Activated T-helper 1 cell treated with Interleukin-2 at 50 U/mL for 16 hours (primary cell): ENCODE measurements around the gene RPL28.

Source experiments
- DNase-seq: peaks from one replicate; pipeline ENCODE4 v3.0.0-alpha.2; 2020; ENCODE audit warnings: low read depth

RPL28 gene

DNA sequence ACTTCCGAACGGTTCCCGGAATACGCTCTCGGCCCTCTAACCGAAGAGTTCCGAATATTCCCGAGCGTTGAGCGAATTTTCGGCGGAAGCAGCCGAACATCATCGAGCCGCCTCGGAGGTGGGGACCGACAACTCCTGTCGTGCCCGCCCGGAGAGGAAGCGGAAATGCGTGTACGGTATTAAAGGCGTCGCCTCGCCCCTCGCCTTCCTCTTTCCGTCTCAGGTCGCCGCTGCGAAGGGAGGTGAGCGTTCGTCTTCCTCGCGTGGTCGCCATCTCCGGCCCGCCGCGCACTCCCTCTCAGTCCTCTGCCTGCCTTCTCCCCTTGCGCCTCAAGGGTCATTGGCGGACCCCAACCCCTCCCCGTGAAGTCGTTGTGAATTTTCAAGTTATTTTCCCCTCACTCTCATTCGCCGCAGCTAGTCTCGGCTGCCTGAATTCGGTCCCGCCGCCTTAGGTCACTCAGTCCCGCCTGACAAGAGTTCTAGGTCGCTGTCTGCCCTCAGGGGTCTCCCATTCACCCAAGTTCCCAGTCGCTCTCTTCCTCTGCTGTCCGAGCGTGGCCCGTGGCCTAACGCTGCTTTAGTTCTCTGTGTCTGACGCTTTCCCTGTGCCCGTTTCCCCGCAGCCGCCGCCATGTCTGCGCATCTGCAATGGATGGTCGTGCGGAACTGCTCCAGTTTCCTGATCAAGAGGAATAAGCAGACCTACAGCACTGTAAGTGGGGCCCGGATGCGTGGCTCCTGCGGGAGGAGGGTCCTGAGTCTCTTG lies at the start of gene RPL28:
TSS of gene RPL28 (plus strand) at position 209 of the 769 bp plus-strand sequence. CDS start at position 635, 426 bp downstream.
- peak; percentile 95 for DNase-seq

DNA sequence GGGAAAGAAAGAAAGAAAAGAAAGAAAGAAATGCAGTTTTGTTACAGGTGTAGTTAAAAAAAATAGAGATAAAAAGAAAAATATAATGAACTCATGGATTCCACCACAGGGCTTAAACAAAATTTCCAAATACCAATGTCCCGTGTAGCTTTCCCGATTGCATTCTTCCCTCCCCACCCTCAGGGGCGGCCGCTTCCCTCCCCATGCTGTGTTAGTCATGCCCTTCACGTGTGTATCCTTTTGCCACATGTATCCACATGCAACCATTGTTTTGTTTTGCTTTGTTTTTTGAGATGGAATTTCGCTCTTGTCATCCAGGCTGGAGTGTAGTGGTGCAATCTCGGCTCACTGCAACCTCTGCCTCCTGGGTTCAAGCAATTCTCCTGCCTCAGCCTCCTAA lies 49.6 kb upstream of the RPL28 start:
- no peak for DNase-seq

DNA sequence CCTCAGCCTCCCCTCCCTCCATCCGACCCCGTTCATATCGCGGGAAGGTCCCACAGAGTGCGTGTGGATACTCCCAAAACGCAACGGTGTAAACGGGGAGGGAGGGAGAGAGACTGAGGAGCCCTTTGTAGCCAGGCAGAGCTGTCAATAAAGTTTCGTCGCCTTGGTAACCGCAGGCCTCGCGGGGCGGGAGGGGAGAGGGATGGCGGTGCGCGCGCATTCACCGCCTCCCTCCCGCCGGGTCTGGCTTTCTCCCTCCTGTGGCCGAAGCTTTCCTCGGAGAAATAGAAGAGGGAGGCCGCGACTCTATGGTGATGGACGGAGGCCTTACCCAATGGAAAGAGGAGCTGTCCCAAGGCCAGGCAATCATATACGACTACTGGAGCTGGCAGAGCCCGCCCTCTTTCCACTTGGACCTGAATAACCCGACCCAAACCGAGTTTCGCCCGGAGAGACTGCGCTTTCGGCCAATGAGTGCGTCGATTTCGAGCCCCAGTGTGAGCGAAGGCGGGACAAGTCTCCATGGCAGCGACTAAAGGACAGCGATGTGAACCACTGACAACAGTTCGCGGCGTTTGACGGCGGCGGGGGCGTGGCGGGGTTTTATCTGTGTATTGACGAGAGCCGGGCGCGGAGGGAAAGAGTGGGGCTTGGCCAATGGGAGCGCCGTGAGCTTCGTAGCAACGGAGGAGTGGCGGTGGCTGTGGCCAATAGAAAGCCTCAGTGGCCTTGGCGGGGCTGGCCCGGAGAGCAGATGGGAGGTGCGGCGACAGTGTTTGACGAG lies 46.4 kb upstream of the RPL28 start, which contains the start of gene KMT5C:
TSS of gene KMT5C (plus strand) at position 772 of the 784 bp plus-strand sequence. CDS start 2,061 bp downstream, outside the sequence.
- peak; percentile 100 for DNase-seq

GRCh38 chr19:55339889-55340783 lies 45.6 kb upstream of the RPL28 start:
- DNase-seq: no peak

DNA sequence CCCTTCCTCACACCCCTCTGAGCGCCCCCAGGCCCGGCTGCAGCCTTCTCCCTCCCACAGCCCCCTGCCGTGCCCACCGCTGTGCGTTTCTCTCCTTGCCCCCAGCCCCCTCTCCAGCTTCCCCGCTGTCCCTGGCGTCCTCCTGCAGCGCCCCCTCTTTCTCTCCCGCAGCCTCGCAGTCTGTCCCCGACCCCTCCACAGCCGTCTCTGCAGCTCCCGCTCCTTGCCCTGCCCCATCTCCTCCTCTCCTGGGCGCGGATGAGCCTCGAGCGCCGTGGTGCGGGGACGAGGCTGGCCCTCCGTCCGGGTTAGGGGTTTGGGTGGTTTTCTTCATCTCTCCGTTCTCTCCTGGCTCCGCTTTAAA lies 45.0 kb upstream of the RPL28 start:
- DNase-seq: no peak

- peak; percentile 17 for DNase-seq
Observed at GRCh38 chr19:55341171-55341588, 44.6 kb upstream of the RPL28 start.

DNA sequence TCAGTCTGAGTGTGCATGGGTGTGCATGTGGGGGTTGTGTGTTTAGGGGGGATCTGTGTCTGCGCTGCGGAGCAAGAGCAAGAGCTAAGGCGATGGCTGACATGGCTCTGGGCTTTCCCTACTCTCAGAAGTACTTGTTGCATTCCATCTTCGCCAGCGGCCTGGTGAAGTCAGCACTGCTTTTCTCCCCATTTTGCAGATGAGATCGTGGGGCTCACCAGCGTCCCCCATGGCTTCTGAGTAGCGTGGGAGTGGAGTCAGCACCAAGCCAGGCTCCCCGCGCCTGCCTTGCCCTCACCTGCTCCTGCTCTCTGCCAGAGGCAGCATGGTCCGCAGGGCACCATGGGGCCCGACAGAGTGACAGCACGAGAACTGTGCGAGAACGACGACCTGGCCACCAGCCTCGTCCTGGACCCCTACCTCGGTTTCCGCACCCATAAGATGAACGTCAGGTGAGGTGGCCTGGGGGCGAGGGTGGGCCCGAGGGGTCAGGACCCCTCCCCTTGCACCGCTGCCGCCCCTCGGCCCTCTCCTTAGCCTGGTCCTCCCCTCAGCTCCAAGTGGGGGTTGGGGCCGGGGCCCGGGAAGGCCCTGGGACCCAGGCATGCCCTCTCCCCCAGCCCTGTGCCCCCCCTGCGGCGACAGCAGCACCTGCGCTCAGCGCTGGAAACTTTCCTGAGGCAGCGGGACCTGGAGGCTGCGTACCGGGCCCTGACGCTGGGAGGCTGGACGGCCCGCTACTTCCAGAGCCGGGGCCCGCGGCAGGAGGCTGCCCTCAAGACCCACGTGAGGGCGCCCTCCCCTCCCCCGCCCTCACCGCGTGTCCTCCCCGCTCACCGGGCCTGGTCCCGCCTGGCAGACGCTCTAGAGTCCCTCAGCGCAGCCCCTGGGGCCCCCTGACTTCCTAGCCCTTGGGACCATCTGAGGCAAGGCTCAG lies 43.9 kb upstream of the RPL28 start:
- DNase-seq: no peak

DNA sequence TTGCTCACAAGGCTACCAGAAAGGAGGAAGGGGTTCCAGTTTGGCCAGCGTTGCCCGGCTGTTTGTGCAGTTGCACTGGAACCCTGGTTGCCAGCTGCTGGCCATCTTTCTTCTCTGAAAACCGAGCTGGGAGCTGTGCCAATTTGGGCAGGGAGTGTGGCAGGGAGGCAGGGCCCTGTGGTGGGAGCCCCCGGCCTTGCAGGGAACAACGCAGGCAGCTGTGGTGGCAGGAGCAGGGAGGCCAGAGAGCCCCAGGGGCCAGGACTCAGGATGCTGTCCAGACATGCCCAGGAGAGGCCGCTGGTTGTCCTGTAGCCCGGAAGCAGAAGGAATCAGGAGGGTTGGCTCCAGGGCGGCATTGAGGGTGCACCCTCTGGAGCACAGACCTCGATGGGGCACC lies 41.3 kb upstream of the RPL28 start:
- DNase-seq: no peak

DNA sequence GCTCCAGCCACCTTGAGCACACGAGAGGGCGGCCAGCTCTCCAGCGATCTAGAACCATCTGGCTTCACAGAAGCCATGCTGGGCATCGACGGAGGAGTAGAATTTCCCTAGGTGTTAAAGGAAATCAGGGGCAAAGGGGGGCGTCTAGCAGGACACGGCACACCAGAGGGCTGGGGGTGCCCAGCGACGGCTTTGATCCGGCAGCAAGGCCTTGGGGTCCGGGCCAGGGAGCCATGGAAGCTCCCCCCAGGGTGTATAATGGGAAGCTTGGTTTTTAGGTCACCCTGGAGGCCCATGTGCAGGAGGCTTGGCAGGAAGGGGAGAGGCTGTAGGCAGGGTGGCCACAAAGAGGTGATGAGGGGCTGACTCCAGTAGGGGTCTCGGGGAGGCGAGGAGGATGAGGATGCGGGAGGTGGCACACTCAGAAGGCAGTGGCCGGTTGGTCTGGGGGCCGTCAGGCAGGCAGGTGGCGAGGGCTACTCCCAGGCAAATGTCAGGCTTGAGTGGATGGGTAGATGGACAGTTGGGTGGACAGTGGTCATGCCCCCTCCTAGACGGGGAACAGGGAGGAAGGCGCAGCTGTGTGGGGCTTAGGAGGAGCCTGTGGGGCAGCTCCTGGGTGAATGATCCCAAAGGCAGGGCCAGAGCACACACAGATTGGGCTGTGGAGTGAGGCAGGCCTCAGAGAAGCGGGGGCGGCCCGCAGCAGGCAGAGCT lies 40.5 kb upstream of the RPL28 start:
- DNase-seq: no peak

DNA sequence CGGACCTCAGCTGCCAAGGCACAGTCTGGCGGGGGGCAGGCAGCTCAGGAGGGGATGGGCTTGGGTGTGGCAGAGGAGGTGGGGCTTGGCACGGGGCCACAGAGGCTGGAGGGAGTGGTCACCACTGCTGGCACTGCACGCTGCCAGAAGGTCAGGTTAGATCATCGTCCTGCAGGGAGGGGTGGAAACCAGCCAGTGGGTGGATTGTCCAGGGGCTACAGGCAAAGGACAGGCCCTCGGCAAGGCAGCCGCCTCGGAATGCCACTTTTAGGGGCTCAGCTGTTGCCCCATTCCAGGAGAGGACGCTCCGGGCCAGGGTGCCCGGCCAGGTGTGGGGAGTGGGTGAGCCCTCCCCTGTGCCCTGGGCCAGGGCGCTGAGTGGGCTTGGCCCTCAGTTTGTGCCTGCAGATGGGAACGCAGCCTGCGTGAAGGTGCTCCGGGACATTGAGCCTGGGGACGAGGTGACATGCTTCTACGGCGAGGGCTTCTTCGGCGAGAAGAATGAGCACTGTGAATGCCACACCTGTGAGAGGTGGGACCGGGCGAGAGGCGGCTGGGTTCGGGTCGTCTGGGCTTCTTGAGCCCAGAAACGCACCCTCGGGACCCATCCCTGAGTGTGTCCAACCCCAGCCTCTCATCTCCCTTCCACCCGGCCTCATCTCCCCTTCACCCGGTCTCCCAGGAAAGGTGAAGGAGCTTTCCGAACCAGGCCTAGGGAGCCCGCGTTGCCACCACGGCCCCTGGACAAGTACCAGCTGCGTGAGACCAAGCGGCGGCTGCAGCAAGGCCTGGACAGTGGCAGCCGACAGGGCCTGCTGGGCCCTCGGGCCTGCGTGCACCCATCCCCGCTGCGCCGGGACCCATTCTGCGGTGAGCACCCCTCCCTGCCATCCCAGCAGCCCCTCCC lies 39.7 kb upstream of the RPL28 start:
- no peak for DNase-seq

DNA sequence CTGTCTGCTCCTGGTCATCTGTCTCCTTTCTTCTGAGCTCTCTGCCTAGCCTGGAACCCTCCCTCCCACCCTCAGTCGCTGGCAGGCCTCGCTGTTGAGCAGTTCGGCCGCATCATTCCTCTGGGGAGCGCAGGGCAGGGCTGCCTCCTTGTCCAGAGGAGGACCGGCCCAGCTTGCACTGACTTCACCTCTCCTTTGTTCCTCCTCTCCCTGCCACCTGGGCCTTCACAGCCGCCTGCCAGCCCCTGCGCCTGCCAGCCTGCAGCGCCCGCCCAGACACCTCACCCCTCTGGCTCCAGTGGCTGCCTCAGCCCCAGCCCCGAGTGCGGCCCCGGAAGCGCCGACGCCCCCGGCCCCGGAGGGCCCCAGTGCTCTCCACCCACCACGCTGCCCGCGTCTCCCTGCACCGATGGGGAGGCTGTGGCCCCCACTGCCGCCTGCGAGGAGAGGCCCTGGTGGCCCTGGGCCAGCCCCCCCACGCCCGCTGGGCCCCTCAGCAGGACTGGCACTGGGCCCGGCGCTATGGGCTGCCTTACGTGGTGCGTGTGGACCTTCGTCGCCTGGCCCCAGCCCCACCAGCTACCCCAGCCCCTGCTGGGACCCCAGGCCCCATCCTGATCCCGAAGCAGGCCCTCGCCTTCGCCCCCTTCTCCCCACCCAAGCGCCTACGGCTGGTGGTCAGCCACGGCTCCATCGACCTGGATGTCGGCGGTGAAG lies 38.8 kb upstream of the RPL28 start:
- DNase-seq: no peak

DNA sequence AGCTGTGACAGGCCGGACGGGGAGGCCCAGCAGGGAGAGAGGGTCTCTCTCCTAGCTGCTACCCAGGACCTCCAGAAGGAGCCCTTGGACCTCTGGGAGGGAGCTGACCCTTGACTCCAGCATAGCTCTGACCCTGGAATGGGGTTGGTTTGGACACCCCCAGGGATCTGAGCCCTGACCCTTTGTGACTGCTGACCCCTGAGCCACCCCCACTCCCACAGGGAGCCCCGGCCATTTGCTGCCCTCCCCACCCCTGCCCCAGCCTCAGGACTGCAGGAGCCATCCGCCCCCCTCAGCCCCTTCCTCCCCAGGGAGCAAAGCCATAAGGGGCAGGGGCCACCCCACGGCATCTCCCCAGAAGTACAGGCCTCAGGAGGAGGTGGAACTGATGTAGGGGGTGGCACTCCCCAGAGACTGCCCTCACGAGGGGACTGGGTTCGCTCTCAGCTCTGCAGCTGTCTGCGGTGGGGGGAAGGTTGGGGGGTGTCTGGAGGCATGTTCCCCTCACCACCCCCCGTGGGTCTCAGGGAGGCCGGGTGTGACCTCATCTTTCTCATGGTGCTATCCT lies 38.2 kb upstream of the RPL28 start:
- DNase-seq: no peak

DNA sequence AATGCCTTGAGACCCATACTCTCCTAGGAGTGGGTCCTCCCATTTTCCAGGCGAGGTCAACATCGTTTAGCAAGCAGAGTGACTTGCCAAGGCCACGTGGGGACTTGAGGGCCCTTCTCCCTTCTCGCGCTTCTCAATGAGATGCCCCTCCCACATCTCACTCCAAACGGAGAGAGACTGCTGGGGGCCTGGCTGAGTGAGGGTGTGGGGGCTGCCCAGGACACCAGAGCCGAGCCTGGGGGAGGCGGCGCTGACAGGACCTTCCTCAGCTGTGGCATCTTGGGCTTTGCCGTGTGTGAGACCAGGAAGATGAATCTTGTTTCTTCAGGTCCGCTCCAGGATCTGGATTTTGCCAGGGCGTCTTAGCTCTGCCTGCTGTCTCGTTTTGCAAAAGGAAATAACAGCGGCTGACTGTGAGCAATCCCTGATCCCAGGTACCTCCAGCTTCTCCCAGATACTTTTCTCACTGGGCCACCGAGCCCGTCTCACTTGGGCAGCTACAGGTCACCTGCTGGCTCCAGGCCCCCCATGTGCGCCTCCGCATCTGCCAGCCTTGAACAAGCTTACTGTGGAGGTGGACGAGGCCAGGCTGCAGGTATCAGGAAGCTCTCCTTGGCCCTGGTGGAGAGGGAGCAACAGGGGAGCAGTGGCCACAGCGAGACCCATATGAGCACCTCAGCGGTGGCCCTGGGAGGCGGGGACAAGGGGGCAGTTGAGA lies 37.3 kb upstream of the RPL28 start:
- no peak for DNase-seq

DNA sequence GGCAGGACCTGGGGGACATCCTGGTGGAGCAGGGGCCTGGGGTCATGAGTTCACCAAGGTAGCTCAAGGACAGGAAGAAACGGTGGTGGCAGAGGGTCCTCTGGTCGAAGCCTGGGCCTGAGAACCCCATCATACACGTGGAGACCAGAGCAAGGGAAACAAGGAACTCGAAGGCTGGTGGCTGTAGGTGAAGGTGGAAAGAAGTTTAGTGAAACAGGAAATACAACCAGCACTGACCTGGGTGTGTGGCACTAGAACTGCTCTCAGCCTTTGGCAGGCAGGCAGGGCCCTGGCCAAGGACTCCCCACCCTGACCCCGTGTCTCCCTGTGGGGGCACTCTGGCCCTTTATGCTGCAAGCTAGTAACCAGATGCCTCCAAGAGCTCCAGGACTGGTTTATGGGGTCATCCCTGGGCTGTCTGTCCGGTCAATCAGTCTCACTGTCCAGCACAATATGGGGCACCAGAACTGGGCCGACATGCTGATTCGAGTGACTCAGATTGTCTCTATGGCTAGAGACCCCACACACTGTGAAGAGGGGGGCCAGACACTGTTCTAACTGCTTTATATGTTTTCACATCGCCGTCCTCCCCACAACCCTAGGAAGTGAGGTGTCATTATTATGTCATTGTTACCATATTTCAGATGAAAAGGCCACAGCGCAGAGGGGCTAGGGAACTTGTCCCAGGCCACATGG lies 35.0 kb upstream of the RPL28 start:
- DNase-seq: no peak

DNA sequence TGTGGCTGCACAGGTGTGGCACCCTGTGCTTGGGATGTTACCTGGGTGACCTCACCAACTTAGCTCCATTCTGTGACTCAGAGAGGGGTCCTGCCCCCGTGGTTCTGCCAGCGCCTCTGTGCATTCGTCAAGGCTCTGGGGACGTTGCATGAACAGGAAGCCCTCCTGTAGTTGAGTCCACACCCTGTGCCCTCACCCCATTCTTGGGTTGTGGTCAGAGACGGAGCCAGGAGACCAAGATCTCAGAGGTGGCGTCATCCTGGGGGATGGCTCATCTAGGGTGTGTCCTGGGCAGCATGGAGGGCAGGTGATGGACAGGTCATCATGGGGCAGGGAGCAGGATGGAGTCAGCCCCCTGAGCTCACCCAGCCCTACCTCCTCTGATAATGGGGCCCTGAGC lies 33.7 kb upstream of the RPL28 start:
- DNase-seq: no peak

DNA sequence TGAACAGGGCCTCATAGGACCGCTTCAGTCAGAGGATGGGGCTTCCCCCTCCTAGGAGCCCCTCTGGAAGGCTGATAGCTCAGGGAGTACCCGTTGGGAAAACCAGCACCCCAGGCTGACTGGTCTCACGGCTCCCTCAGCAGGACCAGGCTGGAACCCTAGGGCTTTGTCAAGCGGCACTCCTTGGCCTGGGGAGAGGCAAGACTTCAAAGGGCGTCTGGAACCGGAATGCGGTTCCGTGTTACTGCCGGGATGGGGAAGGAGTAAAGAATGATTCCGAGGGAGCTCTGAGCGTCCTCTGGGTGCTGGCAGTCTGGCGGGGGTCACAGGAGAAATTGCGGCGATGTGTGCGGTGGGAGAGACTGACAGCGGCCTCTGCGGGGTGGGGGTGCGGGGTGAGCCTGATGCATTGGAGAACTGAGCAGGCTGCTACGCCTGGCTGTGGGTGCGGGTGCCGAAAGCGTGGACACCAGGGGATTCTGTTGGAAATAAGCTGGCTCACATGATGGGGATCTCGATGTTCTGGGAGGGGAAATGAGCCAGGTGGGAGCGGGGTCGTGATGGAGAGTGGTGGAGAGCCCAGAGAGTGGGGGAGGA lies 33.1 kb upstream of the RPL28 start:
- no peak for DNase-seq

DNA sequence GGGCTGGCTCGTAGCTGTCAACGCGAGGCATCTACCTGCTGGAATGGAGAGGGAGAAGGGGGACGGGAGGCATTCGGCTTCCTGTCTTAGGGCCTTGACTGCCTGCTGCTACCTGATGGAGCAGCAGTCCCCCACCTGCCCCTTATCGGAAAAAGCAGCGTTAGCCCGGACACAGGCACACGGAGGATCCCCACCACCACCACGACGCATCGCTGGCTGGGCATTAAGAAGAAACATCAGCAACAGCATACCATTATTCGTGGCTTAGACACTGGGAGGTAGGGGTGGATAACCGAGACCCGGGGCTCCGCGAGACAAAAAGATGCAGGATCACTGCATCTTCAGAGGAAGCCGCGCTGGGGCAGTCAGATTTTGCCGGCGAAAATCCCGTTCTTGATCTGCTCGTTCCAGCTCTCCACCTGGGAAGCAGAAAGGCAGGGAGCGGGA lies 32.4 kb upstream of the RPL28 start:
- no peak for DNase-seq
